GM18505 (cell line): Measurements from ENCODE around the gene TTLL10.

Experiments used
- ATAC-seq: cut with Tn5 transposase; IDR thresholded peaks from one replicate; pipeline ENCODE4 v1.9.1; 2021; ENCODE audit not compliant: unreplicated experiment
- POLR2A ChIP-seq: IDR thresholded peaks from 4 replicates; pipeline ENCODE4 v1.6.1; 2011; ENCODE audit warnings: borderline replicate concordance; ENCODE audit not compliant: insufficient read depth, insufficient read length; ENCODE audit errors: extremely low read depth

TTLL10 gene

GRCh38 chr1:1157426-1157913 is 16.2 kb upstream of the TTLL10 start:
- TF ChIP-seq POLR2A = no peak

DNA sequence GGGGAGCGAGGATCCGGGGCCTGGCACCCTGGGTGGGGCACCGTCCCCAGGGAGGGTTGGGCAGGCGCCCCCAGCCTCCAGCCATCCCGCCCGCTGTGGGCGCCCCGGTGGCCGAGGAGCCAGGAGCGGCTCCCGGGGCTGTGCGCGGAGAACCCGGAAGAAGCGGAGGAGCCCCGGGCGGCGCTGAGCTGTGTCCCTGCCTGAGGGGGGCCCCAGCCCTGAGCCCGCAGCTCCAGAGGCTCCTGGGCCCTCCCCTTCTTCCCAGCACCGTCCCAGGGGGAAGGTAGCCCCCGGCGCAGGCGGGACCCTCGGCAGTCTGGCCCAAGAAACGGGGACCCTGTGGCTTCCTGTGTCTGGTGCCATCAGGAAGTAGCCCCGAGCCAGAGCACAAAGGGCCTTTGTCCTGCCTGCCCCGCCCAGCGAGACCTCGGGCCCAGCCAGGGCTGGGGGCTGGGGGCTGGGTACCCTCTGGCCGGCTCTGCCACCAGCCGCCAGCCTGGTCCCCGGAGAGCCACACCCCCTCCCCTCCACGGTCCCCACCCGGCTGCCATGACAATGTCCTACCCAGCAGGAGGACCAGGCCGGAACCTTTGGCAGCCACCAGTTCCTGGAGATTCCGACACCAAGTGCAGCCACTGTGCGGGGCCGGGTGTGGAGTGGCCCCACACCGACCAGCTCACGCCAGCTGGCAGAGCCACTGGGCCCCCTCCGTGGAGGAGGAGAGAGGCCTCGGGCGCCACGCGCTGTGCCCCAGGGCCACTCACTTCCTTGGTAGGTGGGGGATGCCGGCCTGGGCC is 15.6 kb upstream of the TTLL10 start:
- no peak for TF ChIP-seq POLR2A
- no peak for ATAC-seq

More at GRCh38 chr1:1157426-1157913, 16.2 kb upstream of the TTLL10 start:
- no peak for ATAC-seq

- no peak for ATAC-seq
- no peak for TF ChIP-seq POLR2A
Observed at GRCh38 chr1:1160281-1160930, 13.3 kb upstream of the TTLL10 start.

- ATAC-seq = no peak
- no peak for TF ChIP-seq POLR2A
Observed at GRCh38 chr1:1161078-1161682, 12.5 kb upstream of the TTLL10 start.

- no peak for ATAC-seq
- no peak for TF ChIP-seq POLR2A
Observed at GRCh38 chr1:1161683-1162079, 12.0 kb upstream of the TTLL10 start.

DNA sequence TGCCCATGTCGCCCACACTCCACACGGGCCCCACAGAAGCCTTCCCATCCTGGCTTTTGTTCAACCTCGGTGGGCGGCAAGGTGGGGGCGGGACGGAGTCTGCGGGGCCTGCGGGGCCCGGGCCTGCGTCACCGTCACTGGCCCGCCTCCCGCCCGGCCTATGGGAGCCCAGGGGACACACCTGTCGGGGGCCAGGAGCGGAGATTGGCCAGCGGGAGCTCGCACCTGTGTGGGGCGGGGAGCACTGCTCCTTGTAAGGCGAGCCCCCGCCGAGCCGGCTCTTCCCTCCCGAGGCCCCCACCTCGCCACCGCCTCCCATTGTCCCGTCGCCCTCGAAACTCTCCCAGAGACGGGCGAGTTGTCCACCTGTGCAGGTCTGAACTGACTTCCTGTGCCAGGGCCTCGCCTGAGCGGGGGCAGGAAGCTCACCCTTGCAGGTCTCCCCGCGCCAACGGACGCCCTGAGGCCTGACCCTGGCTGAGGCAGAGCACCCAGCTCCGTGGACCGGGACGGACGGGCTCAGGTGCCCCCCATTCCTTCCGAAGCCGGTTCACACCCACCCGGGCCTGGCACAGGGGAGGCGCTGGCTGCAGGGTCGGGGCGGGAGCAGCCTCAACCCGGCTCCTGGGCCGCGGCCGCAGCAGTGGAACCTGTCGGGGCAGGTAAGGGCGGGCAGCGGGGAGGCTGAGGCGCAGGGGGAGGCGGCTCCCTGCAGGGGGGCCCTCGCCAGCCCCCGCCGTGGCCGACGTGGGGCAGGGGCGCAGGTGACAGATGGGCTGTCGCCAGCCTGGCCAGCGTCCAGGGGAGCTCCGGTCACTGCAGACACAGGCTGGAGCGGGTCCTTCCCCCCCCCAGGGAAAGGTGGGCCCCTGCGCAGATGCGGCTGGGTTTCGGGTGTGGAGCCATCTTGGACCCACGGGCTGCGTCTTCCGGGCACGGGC is 10.8 kb upstream of the TTLL10 start:
- ATAC-seq = no peak
- no peak for TF ChIP-seq POLR2A

DNA sequence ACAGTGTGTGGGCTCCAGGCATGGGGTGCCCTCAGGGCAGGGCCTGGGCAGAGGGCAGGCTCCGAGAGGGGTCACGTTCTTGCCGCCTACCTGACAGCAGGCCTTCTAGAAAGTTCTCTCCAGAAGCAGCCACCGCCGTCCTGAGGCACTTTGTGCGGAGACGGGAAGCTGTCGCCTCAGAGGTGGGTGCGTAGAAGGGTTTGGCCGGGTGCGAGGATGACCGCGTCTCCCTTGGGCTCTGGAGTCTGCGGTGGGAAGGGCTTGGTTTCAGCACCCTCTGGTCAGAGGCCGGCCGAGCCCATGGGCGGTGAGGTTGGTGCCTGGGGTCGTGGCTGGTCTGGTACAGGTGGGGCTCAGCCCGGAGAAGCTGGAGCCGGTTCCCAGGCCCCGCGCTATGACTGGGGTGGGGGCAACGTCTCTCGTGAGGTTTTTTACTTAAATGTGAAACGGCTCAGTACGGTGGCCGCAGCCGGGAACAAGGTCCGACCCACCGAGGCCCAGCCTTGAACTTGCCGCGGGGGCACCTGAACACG is 10.1 kb upstream of the TTLL10 start:
- ATAC-seq = no peak
- no peak for TF ChIP-seq POLR2A

GRCh38 chr1:1164361-1164700 is 9.3 kb upstream of the TTLL10 start:
- no peak for TF ChIP-seq POLR2A
- no peak for ATAC-seq

- TF ChIP-seq POLR2A = no peak
- no peak for ATAC-seq
Observed at GRCh38 chr1:1164701-1165451, 8.8 kb upstream of the TTLL10 start.

- no peak for TF ChIP-seq POLR2A
Observed at GRCh38 chr1:1165485-1165884, 8.2 kb upstream of the TTLL10 start.

DNA sequence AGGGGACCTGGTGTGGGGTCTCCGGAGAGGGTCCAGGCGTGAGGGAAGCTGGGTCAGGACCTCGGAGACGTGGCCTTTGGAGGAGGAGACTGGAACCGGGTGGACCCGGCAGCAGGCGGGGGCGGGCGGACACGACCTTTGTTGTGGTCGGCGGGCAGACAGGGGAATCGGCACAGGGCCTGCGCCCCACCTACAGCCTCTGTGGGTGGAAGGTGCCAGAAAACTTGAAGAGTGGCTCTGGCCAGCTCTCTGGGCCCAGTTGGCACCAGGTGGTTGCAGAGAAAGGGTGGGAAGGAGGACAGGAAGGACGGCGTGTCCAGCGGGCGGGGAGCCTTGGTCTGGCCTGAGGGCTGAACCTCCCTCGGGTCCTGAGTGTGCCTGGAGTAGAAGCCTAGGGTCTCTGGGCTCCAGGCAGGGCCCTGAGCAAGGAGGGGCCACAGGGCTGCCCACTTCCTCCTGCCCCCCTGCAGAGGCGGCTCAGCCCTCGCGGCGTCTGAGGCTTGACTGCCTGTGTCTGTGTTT is 7.7 kb upstream of the TTLL10 start:
- no peak for TF ChIP-seq POLR2A
- ATAC-seq = no peak

More at GRCh38 chr1:1165485-1165884, 8.2 kb upstream of the TTLL10 start:
- no peak for ATAC-seq

DNA sequence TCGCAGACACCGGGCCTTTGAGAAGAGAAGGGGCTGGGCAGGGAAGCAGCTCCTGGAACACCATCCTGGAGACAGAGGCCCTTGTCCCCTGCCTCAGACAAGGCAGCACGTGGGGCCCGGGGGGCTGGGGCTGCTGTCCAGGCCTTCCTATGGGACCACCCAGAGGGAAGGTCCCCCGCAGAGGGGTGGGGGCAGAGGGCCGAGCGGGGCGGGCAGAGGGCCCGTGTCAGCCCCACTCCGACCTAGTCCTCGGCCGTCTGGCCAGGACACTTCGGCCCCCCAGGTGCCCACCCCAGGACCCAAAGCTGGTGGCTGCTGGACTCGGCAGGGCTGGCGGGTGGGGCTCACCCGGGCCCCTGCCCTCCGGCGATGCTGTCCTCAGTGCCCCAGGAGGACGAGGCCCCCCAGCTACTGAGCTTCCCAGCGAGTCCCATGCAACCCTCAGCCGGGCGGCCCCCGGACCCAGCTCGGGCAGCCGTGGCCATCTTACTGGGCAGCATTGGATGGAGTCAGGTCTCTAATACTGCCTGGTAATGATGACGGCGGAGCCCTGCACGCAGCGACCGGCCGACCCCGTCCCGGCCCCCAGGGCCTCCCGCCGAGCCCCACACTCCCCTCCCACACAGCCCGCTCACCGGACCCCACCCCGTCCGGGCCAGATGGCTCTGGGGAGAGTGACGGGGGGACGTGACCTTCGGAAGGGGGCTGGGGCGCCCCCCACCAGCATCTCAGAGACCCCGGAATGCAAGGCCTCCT is 6.9 kb upstream of the TTLL10 start:
- no peak for ATAC-seq
- TF ChIP-seq POLR2A = no peak

GRCh38 chr1:1167398-1167821 is 6.3 kb upstream of the TTLL10 start:
- no peak for TF ChIP-seq POLR2A
- no peak for ATAC-seq
